ENCODE data around the gene MRGPRG.

DNA sequence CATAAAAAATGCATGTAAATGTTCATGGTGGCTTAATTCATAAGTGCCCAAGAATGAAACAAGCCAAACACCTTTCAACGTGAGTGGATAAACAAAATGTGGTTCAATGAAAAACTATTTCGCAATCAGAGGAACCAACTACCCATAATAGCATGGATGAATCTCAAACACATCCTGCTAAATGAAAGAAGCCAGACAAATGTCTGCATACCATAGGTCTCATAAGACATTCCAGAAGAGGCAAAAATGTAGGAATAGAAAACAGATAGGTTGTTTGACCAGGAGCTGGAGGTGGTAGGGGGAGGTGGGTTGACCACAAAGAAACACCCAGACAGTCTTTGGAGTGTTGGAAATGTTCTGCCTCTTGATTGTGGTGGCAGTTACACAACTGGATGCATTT, 40.3 kb downstream of the MRGPRG start:
- TF ChIP-seq EZH2 (IDR thresholded peaks at IDR 0.05) (no peak), FOXP2 (optimal IDR thresholded peaks at IDR 0.05; ENCODE audit: control extremely low read depth, extremely low read length, insufficient read depth) (no peak), POLR2AphosphoS5 (IDR thresholded peaks at IDR 0.05; ENCODE audit: borderline replicate concordance, low read depth, low read length) (no peak)

All from SK-N-MC (cell line).